ENCODE measurements around the gene ENTPD7. TPM values are rescaled to one million over a fixed set of nuclear protein-coding genes. Genes with fewer than 3 reads are reported as not detected.
A peak's percentile ranks its signal among the peaks of the same experiment; 100 is the strongest.

ENTPD7 gene
- total and polyA plus RNA-seq, 9 of the 15 experiments (the other 6 are each of a cell fraction or from before 2014, with no cell fraction given) = 1.4 to 13.9 (median 8.5) TPM

GRCh38 chr10:99732033-99732842 is 72.9 kb downstream of the ENTPD7 start, which contains the start of the genes COX15 and CUTC (continued):
- TF ChIP-seq, protein P1, sequence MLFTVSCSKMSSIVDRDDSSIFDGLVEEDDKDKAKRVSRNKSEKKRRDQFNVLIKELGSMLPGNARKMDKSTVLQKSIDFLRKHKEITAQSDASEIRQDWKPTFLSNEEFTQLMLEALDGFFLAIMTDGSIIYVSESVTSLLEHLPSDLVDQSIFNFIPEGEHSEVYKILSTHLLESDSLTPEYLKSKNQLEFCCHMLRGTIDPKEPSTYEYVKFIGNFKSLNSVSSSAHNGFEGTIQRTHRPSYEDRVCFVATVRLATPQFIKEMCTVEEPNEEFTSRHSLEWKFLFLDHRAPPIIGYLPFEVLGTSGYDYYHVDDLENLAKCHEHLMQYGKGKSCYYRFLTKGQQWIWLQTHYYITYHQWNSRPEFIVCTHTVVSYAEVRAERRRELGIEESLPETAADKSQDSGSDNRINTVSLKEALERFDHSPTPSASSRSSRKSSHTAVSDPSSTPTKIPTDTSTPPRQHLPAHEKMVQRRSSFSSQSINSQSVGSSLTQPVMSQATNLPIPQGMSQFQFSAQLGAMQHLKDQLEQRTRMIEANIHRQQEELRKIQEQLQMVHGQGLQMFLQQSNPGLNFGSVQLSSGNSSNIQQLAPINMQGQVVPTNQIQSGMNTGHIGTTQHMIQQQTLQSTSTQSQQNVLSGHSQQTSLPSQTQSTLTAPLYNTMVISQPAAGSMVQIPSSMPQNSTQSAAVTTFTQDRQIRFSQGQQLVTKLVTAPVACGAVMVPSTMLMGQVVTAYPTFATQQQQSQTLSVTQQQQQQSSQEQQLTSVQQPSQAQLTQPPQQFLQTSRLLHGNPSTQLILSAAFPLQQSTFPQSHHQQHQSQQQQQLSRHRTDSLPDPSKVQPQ (CRISPR knock-in tag; IDR thresholded peaks at IDR 0.05; ENCODE audit: borderline replicate concordance) = no peak
- TF ChIP-seq ZNF398 (CRISPR knock-in tag; IDR thresholded peaks at IDR 0.05) (no peak), GMEB1 (CRISPR knock-in tag; IDR thresholded peaks at IDR 0.05) (no peak), YY1 (IDR thresholded peaks at IDR 0.05; ENCODE audit: borderline replicate concordance in 1 of 3, control insufficient read depth in 1 of 3, extremely low read depth in 1 of 3, insufficient read depth in 3 of 3, insufficient read length in 1 of 3, insufficient replicate concordance in 2 of 3, low read depth in 1 of 3, low read length in 2 of 3) (no peak), CBX3 (IDR thresholded peaks at IDR 0.05; ENCODE audit: borderline replicate concordance in 1 of 2, low read length in 2 of 2) (0 out of 3 replicates have a peak, but pooled peaks of 1 of the 2 experiments have one; percentile 39), SLC30A9 (CRISPR knock-in tag; IDR thresholded peaks at IDR 0.05) (no peak), ZNF175 (CRISPR knock-in tag; IDR thresholded peaks at IDR 0.05; ENCODE audit: low read depth) (peak; percentile 70; the same call in 1 of the 2 replicates), KDM4B (IDR thresholded peaks at IDR 0.05; ENCODE audit: borderline replicate concordance in 2 of 2, low read depth in 1 of 2) (peak in 1 of 2 experiments; percentile 56; a peak in 1 of 4 replicates), SRSF7 (optimal IDR thresholded peaks at IDR 0.05; ENCODE audit: low read depth, low read length) (no peak), LEF1 (IDR thresholded peaks at IDR 0.05) (no peak), PATZ1 (CRISPR knock-in tag; IDR thresholded peaks at IDR 0.05; ENCODE audit: borderline replicate concordance) (no peak), NELFE (IDR thresholded peaks at IDR 0.05; ENCODE audit: insufficient read depth, insufficient read length) (no peak), HIVEP1 (CRISPR knock-in tag; IDR thresholded peaks at IDR 0.05) (no peak), CREB3L1 (IDR thresholded peaks at IDR 0.05; ENCODE audit: borderline replicate concordance, low read depth) (peak; percentile 59; the same call in 1 of the 2 replicates)
